GM12874 (cell line): Measurements from ENCODE around the gene IFI27L2.

Experiments used
- TF ChIP-seq, protein P1 (sequence below): IDR thresholded peaks from 2 replicates; pipeline ENCODE4 v1.5.1; 2011; ENCODE audit warnings: low read depth, mild to moderate bottlenecking, control low read depth, low read length, moderate library complexity; ENCODE audit not compliant: insufficient read depth

Gene IFI27L2

DNA sequence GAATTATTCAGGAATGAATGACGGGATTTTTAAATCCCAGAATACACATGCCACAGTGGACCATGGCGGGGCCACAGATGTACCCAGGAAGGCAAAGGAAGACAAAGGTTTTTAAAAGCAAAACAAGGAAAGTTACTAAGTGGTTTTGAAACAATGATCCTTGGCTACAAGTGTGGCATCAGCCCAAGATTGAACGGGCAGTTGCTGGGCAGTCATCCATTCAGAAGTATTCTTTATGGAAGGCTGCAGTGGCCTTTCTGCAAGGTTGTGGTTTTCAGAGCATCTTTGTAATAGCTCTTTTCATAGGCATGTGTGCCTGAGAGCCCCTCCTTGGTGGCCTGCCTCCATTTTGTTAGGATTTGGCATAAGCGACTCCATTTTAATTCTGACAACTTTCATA, 32.3 kb downstream of the IFI27L2 start:
- TF ChIP-seq, protein P1, sequence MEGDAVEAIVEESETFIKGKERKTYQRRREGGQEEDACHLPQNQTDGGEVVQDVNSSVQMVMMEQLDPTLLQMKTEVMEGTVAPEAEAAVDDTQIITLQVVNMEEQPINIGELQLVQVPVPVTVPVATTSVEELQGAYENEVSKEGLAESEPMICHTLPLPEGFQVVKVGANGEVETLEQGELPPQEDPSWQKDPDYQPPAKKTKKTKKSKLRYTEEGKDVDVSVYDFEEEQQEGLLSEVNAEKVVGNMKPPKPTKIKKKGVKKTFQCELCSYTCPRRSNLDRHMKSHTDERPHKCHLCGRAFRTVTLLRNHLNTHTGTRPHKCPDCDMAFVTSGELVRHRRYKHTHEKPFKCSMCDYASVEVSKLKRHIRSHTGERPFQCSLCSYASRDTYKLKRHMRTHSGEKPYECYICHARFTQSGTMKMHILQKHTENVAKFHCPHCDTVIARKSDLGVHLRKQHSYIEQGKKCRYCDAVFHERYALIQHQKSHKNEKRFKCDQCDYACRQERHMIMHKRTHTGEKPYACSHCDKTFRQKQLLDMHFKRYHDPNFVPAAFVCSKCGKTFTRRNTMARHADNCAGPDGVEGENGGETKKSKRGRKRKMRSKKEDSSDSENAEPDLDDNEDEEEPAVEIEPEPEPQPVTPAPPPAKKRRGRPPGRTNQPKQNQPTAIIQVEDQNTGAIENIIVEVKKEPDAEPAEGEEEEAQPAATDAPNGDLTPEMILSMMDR, result no peak

DNA sequence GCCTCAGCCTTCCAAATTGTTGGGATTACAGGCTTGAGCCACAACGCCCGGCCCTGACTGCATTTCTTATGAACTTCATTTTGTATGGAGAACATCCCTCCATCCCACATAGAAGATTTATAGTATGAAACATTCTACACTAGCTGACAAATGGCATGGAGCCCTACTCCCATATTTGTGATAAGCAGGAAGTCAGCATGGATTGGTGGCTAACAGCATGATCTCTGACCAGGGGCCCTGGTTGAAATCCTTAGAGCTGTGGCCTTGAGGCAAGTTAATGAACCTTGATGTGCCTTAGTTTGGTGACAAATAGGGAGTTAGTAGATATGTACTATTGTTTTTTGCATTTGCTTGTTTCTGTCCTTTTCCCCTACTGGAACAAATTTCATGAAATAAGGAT, 36.0 kb downstream of the IFI27L2 start:
- TF ChIP-seq, protein P1, result no peak

DNA sequence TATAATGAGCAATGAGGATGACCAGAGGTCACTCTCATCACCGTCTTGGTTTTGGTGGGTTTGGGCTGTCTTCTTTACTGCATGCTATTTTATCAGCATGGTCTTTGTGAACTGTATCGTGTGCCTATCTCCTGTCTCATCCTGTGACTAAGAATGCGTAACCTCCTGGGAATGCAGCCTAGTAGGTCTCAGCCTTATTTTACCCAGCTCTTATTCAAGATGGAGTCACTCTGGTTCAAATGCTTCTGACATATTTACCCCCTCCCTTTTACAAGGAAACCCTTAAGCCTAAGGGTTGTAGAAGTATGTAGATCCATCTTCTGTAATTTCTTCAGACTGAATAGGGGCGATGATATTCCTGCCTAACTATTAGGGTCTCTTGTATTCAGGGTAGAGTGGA, 39.9 kb downstream of the IFI27L2 start:
- TF ChIP-seq, protein P1, result no peak

DNA sequence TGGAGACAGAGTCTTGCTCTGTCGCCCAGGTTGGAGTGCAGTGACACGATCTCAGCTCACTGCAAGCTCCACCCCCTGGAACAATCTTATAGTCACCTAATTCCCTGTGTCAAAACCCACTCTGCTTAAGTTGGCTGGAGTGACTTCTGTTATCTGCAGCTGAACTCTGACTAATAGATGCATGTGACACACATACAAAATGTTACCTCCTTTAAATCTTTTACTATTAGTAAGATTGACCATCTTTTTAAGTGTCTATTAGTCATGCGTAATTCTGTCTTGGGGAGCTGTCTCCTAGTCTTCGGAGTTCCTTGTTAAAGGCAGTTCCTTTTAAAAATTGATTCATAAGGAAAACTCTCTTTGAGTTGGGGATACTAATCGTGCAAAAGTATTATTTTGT, 40.9 kb downstream of the IFI27L2 start:
- TF ChIP-seq, protein P1, result no peak

DNA sequence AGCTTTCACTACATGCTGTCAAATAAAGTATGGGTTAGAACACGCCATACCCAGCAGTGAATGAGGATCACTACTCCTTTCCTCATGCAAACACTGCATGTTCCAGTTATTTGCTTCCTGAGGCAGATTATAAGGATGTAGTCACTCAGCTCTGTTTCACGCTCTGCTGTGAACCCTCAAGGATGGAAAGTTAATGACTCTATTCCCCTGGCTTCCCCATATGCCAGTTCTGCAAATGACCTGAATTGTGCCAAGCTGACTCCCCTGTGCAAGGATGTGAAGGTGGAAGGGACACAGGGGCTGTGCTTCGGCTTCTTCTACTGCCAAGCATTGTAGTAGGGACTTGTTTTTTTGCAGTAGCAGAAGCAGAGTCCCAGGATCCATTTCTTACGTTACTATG, 41.5 kb downstream of the IFI27L2 start:
- TF ChIP-seq, protein P1, result no peak

DNA sequence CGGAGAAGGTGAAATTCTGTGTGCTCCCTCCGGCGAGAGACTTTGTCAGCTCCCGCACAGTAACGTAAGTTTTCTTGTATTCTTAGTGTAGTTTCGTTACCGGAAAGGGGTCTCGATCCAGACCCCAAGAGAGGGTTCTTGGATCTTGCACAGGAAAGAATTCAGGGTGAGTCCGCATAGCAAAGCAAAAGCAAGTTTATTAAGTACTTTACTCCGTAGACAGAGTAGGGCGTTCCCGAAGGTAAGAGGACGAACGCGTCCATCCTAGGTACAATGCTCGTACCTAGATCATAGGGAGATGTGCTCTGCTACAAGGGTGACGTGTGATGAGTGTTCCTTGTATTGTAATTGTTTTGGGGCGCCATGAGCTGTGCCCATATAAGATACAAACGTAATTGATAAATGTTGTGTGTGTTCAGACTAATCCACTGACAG, 48.0 kb downstream of the IFI27L2 start:
- TF ChIP-seq, protein P1, result no peak

DNA sequence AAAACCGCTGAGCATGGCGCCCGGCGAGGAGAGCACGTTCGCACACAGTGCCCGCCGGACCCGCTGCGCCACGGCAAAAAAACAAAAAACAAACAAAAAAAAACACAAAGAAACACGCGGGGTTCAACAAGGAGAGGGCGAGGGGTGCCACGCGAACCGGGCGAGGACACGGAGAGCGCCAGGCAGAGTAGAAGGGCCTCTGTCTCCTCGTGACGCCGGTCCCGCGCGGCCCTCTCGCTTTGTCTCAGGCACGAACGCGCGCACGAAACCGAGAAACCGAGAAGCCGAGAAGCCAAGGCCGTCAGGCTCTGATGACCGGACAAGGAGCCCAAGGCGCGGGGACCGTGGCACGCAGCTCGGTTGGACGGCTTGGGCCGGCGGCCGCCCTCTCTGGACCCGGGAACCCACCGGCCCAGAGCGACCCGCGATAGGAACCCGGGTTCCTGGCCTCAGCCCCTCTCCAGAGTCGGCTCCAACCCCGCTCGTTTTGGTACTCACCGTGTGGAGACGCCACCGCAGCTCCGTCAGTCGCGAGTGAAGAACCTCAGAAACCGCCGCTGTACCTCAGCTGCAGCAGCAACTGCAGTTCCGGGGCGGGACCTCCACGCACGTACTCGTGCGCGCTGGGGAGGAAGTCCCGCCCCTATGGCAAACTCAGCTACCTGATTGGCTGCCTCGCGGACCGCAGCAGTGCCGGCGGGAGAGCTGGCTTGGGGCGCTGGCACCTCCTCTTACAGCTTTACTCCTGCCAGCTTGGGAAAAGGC, 48.6 kb downstream of the IFI27L2 start, which contains the start of the genes DDX24 and IFI27L1:
Gene DDX24 (minus strand): TSS at position 582 of the 765 bp plus-strand sequence. CDS start 1,460 bp downstream, outside the sequence.
Gene IFI27L1 (plus strand): TSS at position 690 of the 765 bp plus-strand sequence. CDS start 15,628 bp downstream, outside the sequence.
- TF ChIP-seq, protein P1, result no peak
